ENCODE results near the gene OGFOD3. TPM values are rescaled to one million over a fixed set of nuclear protein-coding genes. Genes with fewer than 3 reads are reported as not detected.

OGFOD3 gene
- total RNA-seq, 4 donors from 2014 or later: 13.0 to 33.5 (median 20.0) TPM

GRCh38 chr17:82405051-82405450, 13.3 kb downstream of the OGFOD3 start:
- Histone ChIP-seq H3K4me3 (no peak overlapping the region), H3K27me3 (no peaks in the 10 kb centered on the region), H3K27ac (no peak overlapping the region), H3K36me3 (peaks cover 43% of the 10 kb centered on the region), H3K4me1 (peaks cover 5% of the 10 kb centered on the region), H3K9me3 (no peaks in the 10 kb centered on the region)
- WGBS: 83% methylated on average over 14 of the region's 14 CpGs
- TF ChIP-seq POLR2A (IDR thresholded peaks at IDR 0.05) (no peak), POLR2AphosphoS5 (IDR thresholded peaks at IDR 0.05) (no peak), EP300 (IDR thresholded peaks at IDR 0.05) (no peak)
- TF ChIP-seq, protein P1, sequence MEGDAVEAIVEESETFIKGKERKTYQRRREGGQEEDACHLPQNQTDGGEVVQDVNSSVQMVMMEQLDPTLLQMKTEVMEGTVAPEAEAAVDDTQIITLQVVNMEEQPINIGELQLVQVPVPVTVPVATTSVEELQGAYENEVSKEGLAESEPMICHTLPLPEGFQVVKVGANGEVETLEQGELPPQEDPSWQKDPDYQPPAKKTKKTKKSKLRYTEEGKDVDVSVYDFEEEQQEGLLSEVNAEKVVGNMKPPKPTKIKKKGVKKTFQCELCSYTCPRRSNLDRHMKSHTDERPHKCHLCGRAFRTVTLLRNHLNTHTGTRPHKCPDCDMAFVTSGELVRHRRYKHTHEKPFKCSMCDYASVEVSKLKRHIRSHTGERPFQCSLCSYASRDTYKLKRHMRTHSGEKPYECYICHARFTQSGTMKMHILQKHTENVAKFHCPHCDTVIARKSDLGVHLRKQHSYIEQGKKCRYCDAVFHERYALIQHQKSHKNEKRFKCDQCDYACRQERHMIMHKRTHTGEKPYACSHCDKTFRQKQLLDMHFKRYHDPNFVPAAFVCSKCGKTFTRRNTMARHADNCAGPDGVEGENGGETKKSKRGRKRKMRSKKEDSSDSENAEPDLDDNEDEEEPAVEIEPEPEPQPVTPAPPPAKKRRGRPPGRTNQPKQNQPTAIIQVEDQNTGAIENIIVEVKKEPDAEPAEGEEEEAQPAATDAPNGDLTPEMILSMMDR (IDR thresholded peaks at IDR 0.05): no peak
- DNase-seq (ENCODE audit: low spot score in 2 of 2): no peak

GRCh38 chr17:82403662-82404660, 14.4 kb downstream of the OGFOD3 start:
- no peak for DNase-seq (ENCODE audit: low spot score in 2 of 2)
- Histone ChIP-seq H3K4me1 (peaks cover 16% of the 10 kb centered on the region), H3K9me3 (no peaks in the 10 kb centered on the region), H3K36me3 (peaks cover 41% of the 10 kb centered on the region), H3K4me3 (no peak overlapping the region), H3K27me3 (no peaks in the 10 kb centered on the region), H3K27ac (no peak overlapping the region)
- 92% methylated on average over 45 of the region's 67 CpGs for WGBS
- TF ChIP-seq EP300 (IDR thresholded peaks at IDR 0.05) (no peak), POLR2A (IDR thresholded peaks at IDR 0.05) (no peak), POLR2AphosphoS5 (IDR thresholded peaks at IDR 0.05) (no peak)
- TF ChIP-seq, protein P1 (IDR thresholded peaks at IDR 0.05): no peak

GRCh38 chr17:82402865-82403264, 15.5 kb downstream of the OGFOD3 start:
- WGBS: 89% methylated on average over 7 of the region's 7 CpGs
- Histone ChIP-seq H3K4me3 (no peak overlapping the region), H3K36me3 (peaks cover 38% of the 10 kb centered on the region), H3K27me3 (no peaks in the 10 kb centered on the region), H3K27ac (no peak overlapping the region), H3K4me1 (peaks cover 24% of the 10 kb centered on the region), H3K9me3 (no peaks in the 10 kb centered on the region)
- TF ChIP-seq POLR2A (IDR thresholded peaks at IDR 0.05): no peak
- TF ChIP-seq POLR2AphosphoS5 (IDR thresholded peaks at IDR 0.05): no peak
- no peak for TF ChIP-seq EP300 (IDR thresholded peaks at IDR 0.05)
- TF ChIP-seq, protein P1 (IDR thresholded peaks at IDR 0.05): no peak
- DNase-seq (ENCODE audit: low spot score in 2 of 2): no peak

DNA sequence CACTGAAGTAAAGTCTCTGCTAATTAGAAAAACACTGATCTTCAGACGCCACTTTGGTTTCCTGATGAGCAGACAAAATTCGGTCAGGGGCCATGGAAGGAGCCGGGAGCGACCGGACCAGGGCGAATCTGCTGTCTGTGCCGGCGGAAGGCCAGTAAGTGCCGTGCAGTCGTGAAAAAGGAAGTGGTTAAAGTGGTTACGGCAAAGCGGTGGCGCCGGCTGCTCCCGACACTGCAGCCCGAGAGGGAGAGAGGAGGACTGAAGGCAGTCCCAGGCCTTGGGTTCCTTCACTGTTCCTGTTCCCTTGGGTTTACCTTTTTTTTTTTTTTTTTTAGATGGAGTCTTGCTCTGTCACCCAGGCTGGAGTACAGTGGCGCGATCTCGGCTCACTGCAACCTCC, 17.6 kb downstream of the OGFOD3 start:
- WGBS: 69% methylated on average over 19 of the region's 19 CpGs
- H3K27ac ChIP-seq: no peak overlapping the region
- no peaks in the 10 kb centered on the region for H3K9me3 ChIP-seq
- H3K4me1 ChIP-seq: peaks cover 41% of the 10 kb centered on the region
- H3K36me3 ChIP-seq: peaks cover 37% of the 10 kb centered on the region
- no peak for DNase-seq (ENCODE audit: low spot score in 2 of 2)
- TF ChIP-seq, protein P1 (IDR thresholded peaks at IDR 0.05): no peak
- TF ChIP-seq EP300 (IDR thresholded peaks at IDR 0.05): no peak
- no peak for TF ChIP-seq POLR2AphosphoS5 (IDR thresholded peaks at IDR 0.05)
- TF ChIP-seq POLR2A (IDR thresholded peaks at IDR 0.05): no peak
- H3K27me3 ChIP-seq: no peaks in the 10 kb centered on the region
- H3K4me3 ChIP-seq: no peak overlapping the region

GRCh38 chr17:82400206-82400605, 18.2 kb downstream of the OGFOD3 start:
- WGBS: 88% methylated on average over 6 of the region's 7 CpGs
- H3K36me3 ChIP-seq: peaks cover 31% of the 10 kb centered on the region

More at GRCh38 chr17:82400206-82400605, 18.2 kb downstream of the OGFOD3 start:
- H3K4me1 ChIP-seq: peaks cover 41% of the 10 kb centered on the region
- H3K4me3 ChIP-seq: no peak overlapping the region
- no peak for DNase-seq (ENCODE audit: low spot score in 2 of 2)
- TF ChIP-seq, protein P1 (IDR thresholded peaks at IDR 0.05): no peak
- TF ChIP-seq EP300 (IDR thresholded peaks at IDR 0.05): no peak
- no peak for TF ChIP-seq POLR2A (IDR thresholded peaks at IDR 0.05)
- TF ChIP-seq POLR2AphosphoS5 (IDR thresholded peaks at IDR 0.05): no peak
- no peaks in the 10 kb centered on the region for H3K9me3 ChIP-seq
- H3K27ac ChIP-seq: no peak overlapping the region
- H3K27me3 ChIP-seq: no peaks in the 10 kb centered on the region

All from suprapubic skin (tissue), 4 donors.